GM12801 (cell line): ENCODE measurements around the gene TBCK.

Experiments used
- CTCF ChIP-seq: IDR thresholded peaks from one replicate; pipeline ENCODE4 v1.5.1; 2011; ENCODE audit warnings: control low read depth; ENCODE audit not compliant: insufficient read length; ENCODE audit errors: extremely low read depth

The TBCK gene

GRCh38 chr4:105996845-105997244 is 319.2 kb downstream of the TBCK start:
- no peak for TF ChIP-seq CTCF

- TF ChIP-seq CTCF = no peak
Measured at GRCh38 chr4:105994841-105995501, 321.0 kb downstream of the TBCK start.

- TF ChIP-seq CTCF = no peak
Measured at GRCh38 chr4:105994061-105994460, 321.9 kb downstream of the TBCK start.

GRCh38 chr4:105992641-105993305 is 323.2 kb downstream of the TBCK start:
- no peak for TF ChIP-seq CTCF

- no peak for TF ChIP-seq CTCF
Measured at GRCh38 chr4:105991726-105992125, 324.3 kb downstream of the TBCK start.
